Stimulated activated CD4-positive, alpha-beta T cell treated with anti-CD3 and anti-CD28 coated beads, Interleukin-15, amount 100 ng/mL, for 48 hours (primary cell): ENCODE results near the gene HOXA4.

Experiments used
- DNase-seq, 2 donors: peaks; one replicate each; pipeline ENCODE4 v3.0.0-alpha.2; 2020; ENCODE audit warnings: low read depth in 2 of 2

Gene HOXA4

GRCh38 chr7:27169658-27170425 lies 39.3 kb upstream of the HOXA4 start:
- no peak for DNase-seq

GRCh38 chr7:27168265-27168947 lies 37.8 kb upstream of the HOXA4 start:
- DNase-seq = no peak

- DNase-seq = no peak
Measured at GRCh38 chr7:27167916-27168264, 37.3 kb upstream of the HOXA4 start.

- DNase-seq = no peak
Measured at GRCh38 chr7:27166531-27167505, 36.3 kb upstream of the HOXA4 start.

- no peak for DNase-seq
Measured at GRCh38 chr7:27165996-27166530, 35.5 kb upstream of the HOXA4 start.

GRCh38 chr7:27165089-27165995 lies 34.8 kb upstream of the HOXA4 start, which contains the start of gene HOXA9:
HOXA9 (minus strand) TSS chr7:27165537; CDS start chr7:27165457, 80 bp downstream.
- no peak for DNase-seq

- no peak for DNase-seq
Measured at GRCh38 chr7:27164367-27165088, 34.0 kb upstream of the HOXA4 start.

GRCh38 chr7:27164045-27164366 lies 33.4 kb upstream of the HOXA4 start:
- DNase-seq = no peak

GRCh38 chr7:27163288-27164044 lies 32.9 kb upstream of the HOXA4 start:
- no peak for DNase-seq

- no peak for DNase-seq
Measured at GRCh38 chr7:27162561-27163287, 32.2 kb upstream of the HOXA4 start.

- no peak for DNase-seq
Measured at GRCh38 chr7:27161721-27162560, 31.4 kb upstream of the HOXA4 start.

GRCh38 chr7:27161214-27161720 lies 30.7 kb upstream of the HOXA4 start:
- DNase-seq = no peak

- DNase-seq = peak; percentile 67 to 75
Measured at GRCh38 chr7:27160546-27161213, 30.1 kb upstream of the HOXA4 start.

GRCh38 chr7:27160145-27160545 lies 29.6 kb upstream of the HOXA4 start:
- DNase-seq = no peak

- no peak for DNase-seq
Measured at GRCh38 chr7:27159266-27160144, 28.9 kb upstream of the HOXA4 start.
